HuH-7 (cell line): ENCODE results near the gene ZNF558.
"Not testable (repeated sequence)": the region's sequence is repeated elsewhere in the genome, so short reads cannot be mapped to it uniquely, and the experiment has no call there.

Source experiments
- DNase-seq: peaks from one replicate; pipeline ENCODE4 v3.0.0; 2011; ENCODE audit warnings: low spot score

Gene ZNF558

DNA sequence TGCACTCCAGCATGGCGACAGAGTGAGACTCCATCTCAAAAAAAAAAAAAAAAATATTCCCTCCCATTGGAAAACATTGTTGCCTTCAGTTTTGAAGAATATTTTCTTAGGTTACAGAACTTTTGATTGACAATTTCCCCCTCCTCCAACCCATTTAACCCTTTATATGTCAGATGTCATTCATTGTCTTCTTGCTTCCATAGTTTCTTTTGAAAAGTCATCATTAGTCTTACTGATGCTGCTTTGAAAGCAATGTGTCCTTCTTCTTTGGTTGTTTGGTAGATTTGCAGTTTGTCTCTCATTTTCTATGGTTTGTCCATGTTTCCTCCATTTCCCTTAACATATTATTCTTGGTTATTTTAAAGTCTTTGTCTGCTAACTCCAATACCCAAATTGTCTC is 25.4 kb downstream of the ZNF558 start:
- DNase-seq = no peak

- no peak for DNase-seq
These were observed 37.3 kb downstream of the ZNF558 start for GRCh38 chr19:8794823-8795222.

DNA sequence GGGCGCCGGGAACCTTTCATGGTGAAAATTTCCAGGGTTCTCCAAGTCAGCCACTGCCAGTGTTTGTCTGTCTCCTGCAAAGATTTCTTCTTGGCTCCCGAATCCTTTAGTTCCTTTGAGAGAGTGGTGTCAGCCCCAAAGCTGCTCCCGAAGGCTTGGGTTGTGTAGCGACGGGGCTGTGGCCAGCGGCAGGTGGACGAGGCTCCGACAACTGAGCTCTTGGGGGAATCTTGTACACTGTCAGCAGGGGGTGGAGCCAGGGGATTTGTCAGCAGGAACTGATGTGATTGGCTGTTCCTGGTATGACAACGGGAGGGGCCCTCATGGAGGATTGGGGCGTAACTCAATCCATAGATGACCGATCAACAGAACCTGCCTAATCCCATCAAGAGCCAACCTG is 58.5 kb downstream of the ZNF558 start:
- DNase-seq = not testable (repeated sequence)

- DNase-seq = not testable (repeated sequence)
These were observed 62.8 kb downstream of the ZNF558 start for GRCh38 chr19:8769265-8769664.

DNA sequence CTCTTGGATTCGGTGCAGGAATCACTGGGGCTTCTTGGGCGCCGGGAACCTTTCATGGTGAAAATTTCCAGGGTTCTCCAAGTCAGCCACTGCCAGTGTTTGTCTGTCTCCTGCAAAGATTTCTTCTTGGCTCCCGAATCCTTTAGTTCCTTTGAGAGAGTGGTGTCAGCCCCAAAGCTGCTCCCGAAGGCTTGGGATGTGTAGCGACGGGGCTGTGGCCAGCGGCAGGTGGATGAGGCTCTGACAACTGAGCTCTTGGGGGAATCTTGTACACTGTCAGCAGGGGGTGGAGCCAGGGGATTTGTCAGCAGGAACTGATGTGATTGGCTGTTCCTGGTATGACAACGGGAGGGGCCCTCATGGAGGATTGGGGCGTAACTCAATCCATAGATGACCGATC is 64.8 kb downstream of the ZNF558 start:
- DNase-seq = not testable (repeated sequence)
